Jurkat, Clone E6-1 (cell line): ENCODE measurements around the gene CENPB.

ENCODE experiments used
- DNase-seq: peaks from one replicate; pipeline ENCODE4 v3.0.0-alpha.2; 2011; ENCODE audit warnings: low read depth, low spot score
- H3K4me3 ChIP-seq: 2 replicates; pipeline ENCODE4 v1.5.1; 2011; ENCODE audit warnings: mild to moderate bottlenecking, low read length, control low read depth, moderate library complexity

The CENPB gene

GRCh38 chr20:3777716-3778629 lies 8.6 kb downstream of the CENPB start:
- no peak for DNase-seq
- no peak overlapping the region for H3K4me3 ChIP-seq

- H3K4me3 ChIP-seq: no peak overlapping the region
- no peak for DNase-seq
These were observed 9.2 kb downstream of the CENPB start for GRCh38 chr20:3777381-3777715.

- DNase-seq: no peak
- no peak overlapping the region for H3K4me3 ChIP-seq
These were observed 11.0 kb downstream of the CENPB start for GRCh38 chr20:3775457-3776108.

- no peak overlapping the region for H3K4me3 ChIP-seq
- DNase-seq: no peak
These were observed 14.9 kb downstream of the CENPB start for GRCh38 chr20:3771552-3772058.

- peak; percentile 64 for DNase-seq
These were observed 18.0 kb downstream of the CENPB start for GRCh38 chr20:3768342-3769130.

GRCh38 chr20:3767427-3768341 lies 18.9 kb downstream of the CENPB start, which contains the start of gene ADISSP:
Gene ADISSP, minus strand, starts transcription at chr20:3767753. Its CDS starts 7,653 bp downstream, at chr20:3760100.
- peak; percentile 96 for DNase-seq
- H3K4me3 ChIP-seq: peak within 1 kb of the TSS; percentile 83

More at GRCh38 chr20:3768342-3769130, 18.0 kb downstream of the CENPB start:
- H3K4me3 ChIP-seq: peak overlapping the region; percentile 83

- H3K4me3 ChIP-seq: peak overlapping the region; percentile 83
- DNase-seq: no peak
These were observed 19.5 kb downstream of the CENPB start for GRCh38 chr20:3767110-3767426.

GRCh38 chr20:3766422-3767109 lies 20.0 kb downstream of the CENPB start:
- H3K4me3 ChIP-seq: peak overlapping the region; percentile 83
- no peak for DNase-seq

- no peak for DNase-seq
- H3K4me3 ChIP-seq: no peak overlapping the region
These were observed 21.2 kb downstream of the CENPB start for GRCh38 chr20:3765171-3765882.

- no peak overlapping the region for H3K4me3 ChIP-seq
- no peak for DNase-seq
These were observed 21.9 kb downstream of the CENPB start for GRCh38 chr20:3764659-3765058.

GRCh38 chr20:3763671-3764601 lies 22.6 kb downstream of the CENPB start:
- no peak for DNase-seq
- no peak overlapping the region for H3K4me3 ChIP-seq

- no peak overlapping the region for H3K4me3 ChIP-seq
These were observed 25.7 kb downstream of the CENPB start for GRCh38 chr20:3760655-3761348.

GRCh38 chr20:3759884-3760283 lies 26.7 kb downstream of the CENPB start:
- no peak overlapping the region for H3K4me3 ChIP-seq

More at GRCh38 chr20:3760655-3761348, 25.7 kb downstream of the CENPB start:
- no peak for DNase-seq

GRCh38 chr20:3759316-3759823 lies 27.2 kb downstream of the CENPB start:
- DNase-seq: no peak
- no peak overlapping the region for H3K4me3 ChIP-seq

More at GRCh38 chr20:3759884-3760283, 26.7 kb downstream of the CENPB start:
- DNase-seq: no peak

GRCh38 chr20:3758566-3758965 lies 28.0 kb downstream of the CENPB start:
- no peak for DNase-seq
- H3K4me3 ChIP-seq: no peak overlapping the region

GRCh38 chr20:3757268-3757667 lies 29.3 kb downstream of the CENPB start:
- no peak overlapping the region for H3K4me3 ChIP-seq
- DNase-seq: no peak
